Breast epithelium (tissue), 3 donors: Measurements from ENCODE around the gene CTCF.

ENCODE experiments used
- CTCF ChIP-seq, 3 donors: fragments of 450-650 bp; IDR thresholded peaks; one replicate each; pipeline ENCODE4 v1.5.1; 2016 to 2017; ENCODE audit warnings: antibody characterized with exemption in 3 of 3, mild to moderate bottlenecking in 3 of 3, moderate library complexity in 3 of 3
- POLR2A ChIP-seq: fragments of 450-650 bp; IDR thresholded peaks from one replicate; pipeline ENCODE4 v1.6.1; 2016; ENCODE audit warnings: antibody characterized with exemption, mild to moderate bottlenecking, moderate library complexity
- POLR2AphosphoS5 ChIP-seq, 3 donors: sonication (generic); formaldehyde crosslinking; IDR thresholded peaks; one replicate each; pipeline ENCODE4 v1.6.1; 2017; ENCODE audit warnings: antibody characterized with exemption in 3 of 3

GRCh38 chr16:67541391-67542263, 20.7 kb upstream of the CTCF start:
- TF ChIP-seq POLR2AphosphoS5 (IDR thresholded peaks at IDR 0.05) = no peak
- TF ChIP-seq CTCF (IDR thresholded peaks at IDR 0.05) = no peak
- no peak for TF ChIP-seq POLR2A
